Measurements from ENCODE around the gene F11. TPM values are rescaled to one million over a fixed set of nuclear protein-coding genes. Genes with fewer than 3 reads are reported as not detected.

Gene F11
- total RNA-seq, 1 experiment from 2014 or later: 1.6 TPM

DNA sequence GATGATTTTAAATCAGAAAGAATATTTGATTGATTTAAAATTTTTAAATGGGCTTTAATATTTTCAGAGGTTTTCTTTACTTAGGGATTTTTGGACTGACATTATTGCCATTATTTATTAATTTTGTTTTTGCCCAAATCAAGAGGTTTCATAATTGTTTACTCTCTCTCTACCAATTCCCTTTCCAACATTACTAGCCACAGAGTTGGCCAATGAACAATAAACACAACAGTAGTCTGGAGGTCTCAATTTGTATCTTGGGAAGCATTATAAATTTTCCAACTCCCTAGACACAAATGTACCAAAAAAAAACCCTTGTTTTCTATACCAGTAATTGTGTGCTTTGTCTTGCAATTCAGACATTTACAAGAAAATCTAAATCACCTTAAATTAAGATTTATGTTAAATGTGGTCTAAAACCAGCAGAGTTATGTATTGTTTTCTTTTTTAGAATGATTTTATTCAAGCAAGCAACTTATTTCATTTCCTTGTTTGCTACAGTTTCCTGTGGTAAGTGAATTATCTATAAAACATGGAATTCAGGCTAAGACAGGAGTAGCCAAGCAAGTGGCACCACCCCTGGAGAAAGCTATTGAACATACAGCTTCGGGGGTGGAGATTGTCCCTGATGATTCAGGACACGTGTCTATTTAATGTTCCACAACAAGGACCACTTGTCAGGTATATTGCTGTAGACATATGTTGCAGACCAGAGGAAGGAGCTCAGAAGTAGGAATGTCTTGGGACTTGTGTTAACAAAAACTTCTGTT lies 38.1 kb upstream of the F11 start:
- H3K9me3 Mint-ChIP-seq: peaks cover 33% of the 10 kb centered on the region
- POLR2A ChIA-PET: interaction anchor here (0.5 kb wide), 1 partner anchor 75 kb away, joined by 3 read pairs; no protein-coding TSS in a partner anchor
- DNase-seq (ENCODE audit: low spot score) (no peak), ATAC-seq (no peak)
- CTCF ChIA-PET: interaction anchor here (1.5 kb wide), 1 partner anchor 10 kb away, joined by 3 read pairs; no protein-coding TSS in a partner anchor
- peaks cover 40% of the 10 kb centered on the region for H3K36me3 Mint-ChIP-seq
- no peak overlapping the region for H3K27ac Mint-ChIP-seq
- H3K4me1 Mint-ChIP-seq: peaks cover 29% of the 10 kb centered on the region
- H3K27me3 Mint-ChIP-seq (ENCODE audit: low read depth): peaks cover 15% of the 10 kb centered on the region
- no peak overlapping the region for H3K4me3 Mint-ChIP-seq
- TF ChIP-seq, protein P1, sequence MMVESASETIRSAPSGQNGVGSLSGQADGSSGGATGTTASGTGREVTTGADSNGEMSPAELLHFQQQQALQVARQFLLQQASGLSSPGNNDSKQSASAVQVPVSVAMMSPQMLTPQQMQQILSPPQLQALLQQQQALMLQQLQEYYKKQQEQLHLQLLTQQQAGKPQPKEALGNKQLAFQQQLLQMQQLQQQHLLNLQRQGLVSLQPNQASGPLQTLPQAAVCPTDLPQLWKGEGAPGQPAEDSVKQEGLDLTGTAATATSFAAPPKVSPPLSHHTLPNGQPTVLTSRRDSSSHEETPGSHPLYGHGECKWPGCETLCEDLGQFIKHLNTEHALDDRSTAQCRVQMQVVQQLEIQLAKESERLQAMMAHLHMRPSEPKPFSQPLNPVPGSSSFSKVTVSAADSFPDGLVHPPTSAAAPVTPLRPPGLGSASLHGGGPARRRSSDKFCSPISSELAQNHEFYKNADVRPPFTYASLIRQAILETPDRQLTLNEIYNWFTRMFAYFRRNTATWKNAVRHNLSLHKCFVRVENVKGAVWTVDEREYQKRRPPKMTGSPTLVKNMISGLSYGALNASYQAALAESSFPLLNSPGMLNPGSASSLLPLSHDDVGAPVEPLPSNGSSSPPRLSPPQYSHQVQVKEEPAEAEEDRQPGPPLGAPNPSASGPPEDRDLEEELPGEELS (CRISPR knock-in tag; IDR thresholded peaks at IDR 0.05): no peak
- TF ChIP-seq FOXP1 (CRISPR knock-in tag; IDR thresholded peaks at IDR 0.05; ENCODE audit: borderline replicate concordance): no peak

DNA sequence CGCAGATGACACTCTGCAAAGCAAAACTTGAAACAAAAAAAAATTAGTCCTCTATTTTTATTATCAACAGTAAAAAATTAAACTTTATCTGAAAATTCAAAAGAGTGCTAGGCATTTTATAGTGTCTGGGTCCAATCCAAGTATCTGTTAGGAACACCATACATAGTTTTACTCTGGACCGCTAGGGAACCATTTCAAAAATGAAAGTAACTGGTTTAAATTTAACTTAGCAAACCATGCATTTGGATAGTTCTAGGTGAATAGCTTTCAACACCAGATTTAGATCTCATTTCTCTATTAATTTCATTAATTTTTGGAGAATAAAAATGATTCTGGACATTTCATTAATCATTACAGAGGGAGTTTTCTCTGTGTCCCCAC lies 37.5 kb upstream of the F11 start:
- Mint-ChIP-seq H3K36me3 (peaks cover 35% of the 10 kb centered on the region), H3K9me3 (peaks cover 27% of the 10 kb centered on the region), H3K4me3 (no peak overlapping the region), H3K27me3 (ENCODE audit: low read depth) (peaks cover 9% of the 10 kb centered on the region), H3K27ac (no peak overlapping the region), H3K4me1 (peaks cover 29% of the 10 kb centered on the region)
- ChIA-PET POLR2A (no interaction called here), CTCF (interaction anchor here (1.5 kb wide), 1 partner anchor 10 kb away, joined by 3 read pairs; no protein-coding TSS in a partner anchor)
- ATAC-seq (no peak), DNase-seq (ENCODE audit: low spot score) (no peak)
- TF ChIP-seq KAT7 (CRISPR knock-in tag; IDR thresholded peaks at IDR 0.05; ENCODE audit: borderline replicate concordance): no peak

- Mint-ChIP-seq H3K36me3 (peaks cover 10% of the 10 kb centered on the region), H3K9me3 (peaks cover 6% of the 10 kb centered on the region), H3K27me3 (ENCODE audit: low read depth) (no peaks in the 10 kb centered on the region), H3K4me1 (peaks cover 13% of the 10 kb centered on the region), H3K27ac (no peak overlapping the region), H3K4me3 (no peak overlapping the region)
- DNase-seq (ENCODE audit: low spot score): no peak
- POLR2A ChIA-PET: no interaction called here
- ATAC-seq: no peak
- CTCF ChIA-PET: no interaction called here
- TF ChIP-seq RORB (CRISPR knock-in tag; IDR thresholded peaks at IDR 0.05) (no peak), ZNF121 (CRISPR knock-in tag; IDR thresholded peaks at IDR 0.05) (no peak), ZNF671 (CRISPR knock-in tag; IDR thresholded peaks at IDR 0.05) (no peak), ATF6 (CRISPR knock-in tag; IDR thresholded peaks at IDR 0.05) (no peak), NR1H2 (CRISPR knock-in tag; IDR thresholded peaks at IDR 0.05) (no peak), ZNF396 (CRISPR knock-in tag; IDR thresholded peaks at IDR 0.05; ENCODE audit: borderline replicate concordance) (no peak), ZBTB21 (CRISPR knock-in tag; IDR thresholded peaks at IDR 0.05; ENCODE audit: borderline replicate concordance) (no peak), ATF1 (CRISPR knock-in tag; IDR thresholded peaks at IDR 0.05) (no peak), CTCF (IDR thresholded peaks at IDR 0.05) (no peak), ZNF263 (CRISPR knock-in tag; IDR thresholded peaks at IDR 0.05; ENCODE audit: low read depth) (no peak)
- TF ChIP-seq, protein P2, sequence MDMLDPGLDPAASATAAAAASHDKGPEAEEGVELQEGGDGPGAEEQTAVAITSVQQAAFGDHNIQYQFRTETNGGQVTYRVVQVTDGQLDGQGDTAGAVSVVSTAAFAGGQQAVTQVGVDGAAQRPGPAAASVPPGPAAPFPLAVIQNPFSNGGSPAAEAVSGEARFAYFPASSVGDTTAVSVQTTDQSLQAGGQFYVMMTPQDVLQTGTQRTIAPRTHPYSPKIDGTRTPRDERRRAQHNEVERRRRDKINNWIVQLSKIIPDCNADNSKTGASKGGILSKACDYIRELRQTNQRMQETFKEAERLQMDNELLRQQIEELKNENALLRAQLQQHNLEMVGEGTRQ (CRISPR knock-in tag; IDR thresholded peaks at IDR 0.05): no peak
Measured at GRCh38 chr4:186234367-186234766, 31.6 kb upstream of the F11 start.

Data from WTC11 (cell line).